ENCODE data around the gene RILPL1. TPM values are rescaled to one million over a fixed set of nuclear protein-coding genes. Genes with fewer than 3 reads are reported as not detected.
"Not testable (repeated sequence)": the region's sequence is repeated elsewhere in the genome, so short reads cannot be mapped to it uniquely, and the experiment has no call there.

Gene RILPL1
- total and polyA plus RNA-seq, 12 donors = 12.9 to 42.9 (median 20.6) TPM

- H3K27ac ChIP-seq = no peak overlapping the region
- intact Hi-C loops (cut with DNase I) = no loop called here
- H3K4me3 ChIP-seq = no peak overlapping the region
- TF ChIP-seq CTCF (IDR thresholded peaks at IDR 0.05) (no peak), POLR2A (IDR thresholded peaks at IDR 0.05) (no peak)
- H3K4me1 ChIP-seq (replicated peaks in 1 of 2) = peaks cover 0 to 9% of the 10 kb centered on the region in 2 donors
- WGBS, 4 donors = 78 to 95% (median 92%) methylated on average over 2 of the region's 2 CpGs
- H3K36me3 ChIP-seq (replicated peaks in 1 of 2) = peaks cover 0 to 45% of the 10 kb centered on the region in 2 donors
- H3K9me3 ChIP-seq (replicated peaks in 1 of 3) = no peaks in the 10 kb centered on the region
- H3K27me3 ChIP-seq = no peaks in the 10 kb centered on the region
- DNase-seq = no peak
Measured at GRCh38 chr12:123469978-123470377, 63.5 kb downstream of the RILPL1 start.

- 41 to 60% (median 51%) methylated on average over 1 of the region's 1 CpG for WGBS, 4 donors
- Histone ChIP-seq H3K9me3 (replicated peaks in 1 of 3) (no peaks in the 10 kb centered on the region), H3K36me3 (replicated peaks in 1 of 2) (peaks cover 0 to 45% of the 10 kb centered on the region in 2 donors), H3K27me3 (no peaks in the 10 kb centered on the region), H3K4me3 (no peak overlapping the region), H3K4me1 (replicated peaks in 1 of 2) (peaks cover 0 to 9% of the 10 kb centered on the region in 2 donors), H3K27ac (no peak overlapping the region)
- intact Hi-C loops (cut with DNase I) = no loop called here
- DNase-seq = no peak
- TF ChIP-seq POLR2A (IDR thresholded peaks at IDR 0.05) (no peak), CTCF (IDR thresholded peaks at IDR 0.05) (no peak)
Measured at GRCh38 chr12:123468786-123469185, 64.7 kb downstream of the RILPL1 start.

- H3K4me3 ChIP-seq = no peak overlapping the region
- intact Hi-C loops (cut with DNase I) = no loop called here
- no peak for TF ChIP-seq POLR2A (IDR thresholded peaks at IDR 0.05)
- TF ChIP-seq CTCF (IDR thresholded peaks at IDR 0.05) = no peak
- DNase-seq = no peak
- H3K4me1 ChIP-seq (replicated peaks in 1 of 2) = peaks cover 0 to 10% of the 10 kb centered on the region in 2 donors
- H3K27ac ChIP-seq = no peak overlapping the region
- no peaks in the 10 kb centered on the region for H3K9me3 ChIP-seq (replicated peaks in 1 of 3)
- peaks cover 0 to 18% of the 10 kb centered on the region in 2 donors for H3K36me3 ChIP-seq (replicated peaks in 1 of 2)
- no peaks in the 10 kb centered on the region for H3K27me3 ChIP-seq
- WGBS, 4 donors = 89 to 96% (median 94%) methylated on average over 4 of the region's 4 CpGs
Measured at GRCh38 chr12:123465084-123465483, 68.4 kb downstream of the RILPL1 start.

GRCh38 chr12:123463174-123463573, 70.3 kb downstream of the RILPL1 start:
- peaks cover 0 to 23% of the 10 kb centered on the region in 2 donors for H3K4me1 ChIP-seq (replicated peaks in 1 of 2)
- intact Hi-C loops (cut with DNase I); H3K27ac ChIP-seq; H3K27me3 ChIP-seq; H3K9me3 ChIP-seq (replicated peaks in 1 of 3); DNase-seq; H3K4me3 ChIP-seq: not testable (repeated sequence)
- peaks cover 0 to 15% of the 10 kb centered on the region in 2 donors for H3K36me3 ChIP-seq (replicated peaks in 1 of 2)
- 91 to 99% (median 97%) methylated on average over 3 to 11 of the region's 11 CpGs for WGBS, 4 donors
